Measurements from ENCODE around the gene MAGEB6B.
"Not testable (repeated sequence)": the region's sequence is repeated elsewhere in the genome, so short reads cannot be mapped to it uniquely, and the experiment has no call there.

Gene MAGEB6B

GRCh38 chrX:26160301-26160700 is at the start of gene MAGEB6B:
MAGEB6B (plus strand) TSS chrX:26160601; CDS start chrX:26160601, 0 bp downstream.
- TF ChIP-seq CTCF (IDR thresholded peaks at IDR 0.05; ENCODE audit: extremely low read depth, missing control alignments): no peak
- no peak for DNase-seq (ENCODE audit: low spot score)

- DNase-seq (ENCODE audit: low spot score): no peak
- no peak for TF ChIP-seq CTCF (IDR thresholded peaks at IDR 0.05; ENCODE audit: extremely low read depth, missing control alignments)
Measured at GRCh38 chrX:26138274-26138673, 22.1 kb upstream of the MAGEB6B start, which contains the start of gene MAGEB18. MAGEB18 (plus strand) TSS chrX:26138343; CDS start chrX:26138986, 643 bp downstream.

GRCh38 chrX:26146024-26146423 is 14.4 kb upstream of the MAGEB6B start:
- no peak for TF ChIP-seq CTCF (IDR thresholded peaks at IDR 0.05; ENCODE audit: extremely low read depth, missing control alignments)
- DNase-seq (ENCODE audit: low spot score): no peak

- no peak for DNase-seq (ENCODE audit: low spot score)
- TF ChIP-seq CTCF (IDR thresholded peaks at IDR 0.05; ENCODE audit: extremely low read depth, missing control alignments): no peak
Measured at GRCh38 chrX:26192204-26192603, 31.8 kb downstream of the MAGEB6B start, which contains the start of gene MAGEB6. MAGEB6 (plus strand) TSS chrX:26192440; CDS start chrX:26193847, 1,407 bp downstream.

GRCh38 chrX:26203561-26203960 is 43.2 kb downstream of the MAGEB6B start:
- TF ChIP-seq CTCF (IDR thresholded peaks at IDR 0.05; ENCODE audit: extremely low read depth, missing control alignments): no peak
- no peak for DNase-seq (ENCODE audit: low spot score)

- DNase-seq (ENCODE audit: low spot score): not testable (repeated sequence)
Measured at GRCh38 chrX:26204717-26205116, 44.3 kb downstream of the MAGEB6B start.

- no peak for TF ChIP-seq CTCF (IDR thresholded peaks at IDR 0.05; ENCODE audit: extremely low read depth, missing control alignments)
- DNase-seq (ENCODE audit: low spot score): no peak
Measured at GRCh38 chrX:26208012-26208411, 47.6 kb downstream of the MAGEB6B start.
